ENCODE results near the gene PRMT5.

PRMT5 gene

DNA sequence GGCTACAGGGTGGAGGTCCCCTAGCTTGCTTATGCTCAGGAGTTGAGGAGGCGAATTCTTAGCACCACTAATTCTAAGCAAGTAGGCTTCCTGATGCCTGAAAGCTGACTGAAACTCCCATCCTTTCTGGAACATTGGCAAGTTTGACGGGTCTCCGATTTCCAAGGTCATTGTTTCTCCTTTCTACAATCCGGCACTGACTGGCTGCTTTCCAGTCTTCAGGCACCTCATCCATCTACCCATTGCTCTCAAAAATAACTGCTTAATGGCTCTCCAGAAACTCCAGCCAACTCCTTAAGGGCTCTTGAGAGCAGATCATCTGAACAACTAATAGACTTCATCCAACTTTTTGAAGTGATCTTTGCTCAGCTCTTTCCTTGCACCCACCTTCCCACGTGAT lies 32.8 kb downstream of the PRMT5 start:
- DNase-seq, result no peak

DNA sequence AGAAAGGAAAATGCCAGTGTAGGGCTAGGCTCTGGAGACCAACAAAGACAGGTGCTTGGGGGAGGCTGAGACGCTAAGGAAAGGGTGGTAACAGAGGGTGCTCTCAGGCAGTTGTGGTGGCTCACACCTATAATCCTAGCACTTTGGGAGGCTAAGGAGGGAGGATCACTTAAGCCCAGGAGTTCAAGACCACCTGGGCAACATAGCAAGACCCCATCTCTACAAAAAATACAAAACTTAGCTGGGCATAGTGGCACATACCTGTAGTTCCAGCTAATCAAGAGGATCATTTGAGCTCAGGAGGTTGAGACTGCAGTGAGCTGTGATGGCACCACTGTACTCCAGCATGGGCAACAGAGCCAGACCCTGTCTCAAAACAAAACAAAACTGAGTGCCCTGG lies 33.8 kb downstream of the PRMT5 start:
- DNase-seq, result no peak

DNA sequence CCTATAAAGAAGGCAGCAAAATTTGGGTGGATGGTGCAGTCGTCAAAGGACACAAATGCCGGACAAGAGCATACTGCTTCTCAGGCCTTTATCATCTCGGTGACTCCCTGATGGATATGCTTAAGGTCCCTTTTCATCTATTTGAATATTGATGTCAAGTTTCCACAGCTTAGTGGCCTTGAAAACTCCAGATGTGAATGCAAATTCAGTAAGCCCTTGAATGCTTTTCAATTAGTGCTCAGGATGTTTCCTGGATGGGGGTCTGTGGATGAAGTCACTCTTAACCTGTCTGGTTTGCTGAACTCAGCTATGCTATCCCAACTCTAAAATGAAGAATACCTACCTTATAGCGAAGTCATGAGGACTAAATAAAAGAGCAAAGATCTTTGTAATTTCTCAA lies 35.5 kb downstream of the PRMT5 start:
- DNase-seq, result no peak

DNA sequence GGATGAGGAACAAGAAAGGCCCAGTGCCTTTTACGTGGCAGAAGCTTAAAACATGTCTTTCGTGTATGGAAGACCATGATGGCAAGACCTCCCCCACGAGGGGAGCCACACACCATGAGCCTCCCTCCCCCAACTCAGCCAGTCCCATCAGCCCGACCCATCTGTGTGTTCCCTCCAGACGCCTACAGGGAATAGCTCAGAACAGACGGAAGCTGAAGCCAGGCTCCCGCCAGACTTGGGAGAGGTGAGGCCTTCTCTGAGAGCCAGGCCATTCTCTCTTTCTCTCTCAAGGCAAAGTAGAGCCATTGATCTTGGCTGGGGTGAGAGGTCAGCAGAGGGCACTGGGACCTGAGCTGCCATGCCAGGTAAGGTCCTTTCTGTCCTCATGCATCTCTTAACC lies 36.7 kb downstream of the PRMT5 start:
- DNase-seq, result no peak

DNA sequence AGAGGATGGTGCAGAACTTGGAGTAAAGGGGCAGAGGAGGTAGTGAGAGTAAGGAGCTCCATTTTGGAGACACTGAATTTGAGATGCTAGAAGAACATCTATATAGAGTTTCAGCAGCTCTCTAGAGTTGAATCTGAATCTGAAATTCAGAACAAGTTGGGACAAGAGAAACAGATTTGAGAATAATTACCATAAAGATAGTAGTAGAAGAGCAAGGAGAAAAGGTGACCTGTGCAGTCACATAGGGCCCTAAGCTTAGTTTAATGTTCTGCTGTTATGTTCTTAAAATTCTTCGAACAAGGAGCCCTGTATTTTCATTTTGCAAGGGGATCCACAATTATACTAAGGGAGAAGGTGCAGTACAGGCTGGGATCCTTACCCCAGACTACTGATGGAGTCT lies 38.8 kb downstream of the PRMT5 start:
- no peak for DNase-seq

DNA sequence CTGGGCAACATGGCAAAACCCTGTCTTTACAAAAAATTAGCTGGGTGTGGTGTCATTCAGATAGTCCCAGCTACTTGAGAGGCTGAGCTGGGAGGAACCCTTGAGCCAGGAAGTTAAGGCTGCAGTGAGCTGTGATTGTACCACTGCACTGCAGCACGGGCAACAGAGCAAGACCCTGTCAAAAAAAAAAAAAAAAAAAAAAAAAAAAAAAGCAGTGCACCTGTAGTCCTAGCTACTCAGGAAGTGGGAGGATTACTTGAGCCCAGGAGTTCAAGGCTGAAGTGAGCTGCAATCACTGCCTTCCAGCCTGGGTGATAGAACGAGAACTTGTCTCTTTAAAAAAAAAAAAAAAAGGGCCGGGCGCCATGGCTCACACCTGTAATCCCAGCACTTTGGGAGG lies 40.5 kb downstream of the PRMT5 start:
- DNase-seq, result peak; percentile 38

DNA sequence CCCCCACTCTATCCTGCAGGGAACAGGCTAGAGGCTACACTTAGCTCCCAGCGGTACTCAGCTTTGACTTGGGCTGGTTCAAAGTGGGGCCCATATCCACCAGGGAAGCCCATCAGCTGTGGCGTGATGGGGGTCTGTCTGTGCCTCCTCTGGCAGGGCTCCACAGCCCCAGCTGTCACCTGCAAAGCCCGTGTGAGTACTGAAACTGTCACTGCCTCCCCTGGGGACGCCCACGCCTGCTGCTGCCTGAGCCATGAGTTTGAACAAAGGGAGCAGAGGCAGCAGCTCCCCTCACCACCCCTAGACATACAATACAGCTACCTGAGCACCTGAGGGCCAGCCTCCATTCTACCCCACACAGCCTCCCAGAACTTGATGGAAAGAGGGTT lies 41.2 kb downstream of the PRMT5 start:
- peak; percentile 29 for DNase-seq

DNA sequence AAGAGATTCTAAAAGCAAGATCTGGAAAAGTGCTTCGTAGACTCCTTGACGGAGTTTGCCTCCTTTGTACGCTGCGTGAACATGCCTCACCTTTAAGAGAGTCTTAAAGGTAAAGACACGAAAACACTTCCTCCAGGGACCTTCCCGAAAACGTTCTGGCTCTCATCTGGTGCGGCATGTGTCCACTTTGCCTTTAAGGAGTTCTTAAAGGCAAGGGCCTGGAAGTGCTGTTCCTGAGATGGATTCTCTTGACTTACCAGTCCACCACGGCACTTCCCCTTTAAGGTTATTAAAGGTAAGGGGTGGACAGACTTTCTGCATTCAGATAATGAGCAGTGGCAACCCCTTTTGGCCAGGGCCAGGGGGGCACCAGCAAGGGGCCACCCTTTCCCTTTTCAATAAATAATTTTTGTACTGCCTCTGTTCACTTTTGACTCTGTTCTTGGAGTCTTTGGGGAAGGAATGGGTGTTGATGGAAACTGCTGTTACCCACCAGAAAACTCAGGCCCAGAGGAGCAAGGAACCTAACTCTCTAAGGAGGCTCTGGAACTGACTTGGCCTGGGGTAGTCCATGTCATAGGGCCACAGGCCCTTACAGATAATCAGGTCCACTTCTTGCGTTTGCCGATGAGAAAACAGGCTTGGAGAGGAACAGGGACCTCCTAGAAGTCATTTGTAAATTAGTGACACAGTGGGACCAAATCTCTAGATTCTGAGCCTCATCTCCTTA lies 41.8 kb downstream of the PRMT5 start:
- DNase-seq, result peak; percentile 75

DNA sequence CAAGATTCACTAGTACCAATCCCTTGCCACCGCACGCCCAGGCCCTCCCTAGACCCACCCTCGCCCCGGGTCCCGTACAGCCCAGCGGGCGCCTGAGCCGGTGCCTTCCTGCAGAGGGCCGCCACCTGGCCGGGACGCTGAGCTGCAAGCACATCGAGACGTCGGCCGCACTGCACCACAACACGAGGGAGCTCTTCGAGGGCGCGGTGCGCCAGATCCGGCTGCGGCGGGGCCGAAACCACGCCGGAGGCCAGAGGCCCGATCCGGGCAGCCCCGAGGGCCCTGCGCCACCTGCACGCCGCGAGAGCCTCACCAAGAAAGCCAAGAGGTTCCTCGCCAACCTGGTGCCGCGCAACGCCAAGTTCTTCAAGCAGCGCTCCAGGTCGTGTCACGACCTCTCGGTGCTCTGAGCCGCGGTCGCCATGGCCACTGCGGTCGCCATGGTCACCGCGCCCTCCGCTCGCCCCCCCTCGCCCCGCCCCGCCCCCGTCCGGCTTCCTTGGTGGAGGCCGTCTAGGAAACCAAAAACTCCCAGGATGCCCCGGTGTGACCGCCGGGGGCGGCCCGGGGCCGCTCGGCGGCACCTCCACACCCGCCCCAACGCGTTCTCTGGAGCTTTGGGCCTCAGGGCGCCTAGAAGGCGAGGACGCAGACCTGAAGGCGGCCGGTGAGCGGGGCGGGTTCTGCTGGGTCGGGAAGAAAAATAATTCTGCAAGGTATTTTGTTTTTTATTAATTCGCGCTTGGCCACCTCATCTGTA lies 42.5 kb downstream of the PRMT5 start:
- DNase-seq, result peak; percentile 87

DNA sequence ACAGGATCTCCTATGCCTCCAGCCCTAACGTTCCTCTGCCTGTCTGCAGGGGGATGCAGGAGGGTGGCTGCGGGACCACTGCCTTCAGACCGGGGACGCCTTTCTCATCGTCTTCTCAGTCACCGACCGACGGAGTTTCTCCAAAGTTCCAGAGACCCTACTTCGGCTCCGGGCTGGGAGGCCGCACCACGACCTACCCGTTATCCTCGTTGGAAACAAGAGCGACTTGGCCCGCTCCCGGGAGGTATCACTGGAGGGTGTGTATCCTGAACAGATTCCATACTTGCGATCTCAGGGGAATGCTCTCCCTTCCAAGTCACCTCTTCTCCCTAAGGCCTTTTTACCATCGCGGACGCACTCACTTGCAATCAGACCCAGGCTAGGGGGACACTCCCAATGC lies 43.2 kb downstream of the PRMT5 start:
- no peak for DNase-seq

DNA sequence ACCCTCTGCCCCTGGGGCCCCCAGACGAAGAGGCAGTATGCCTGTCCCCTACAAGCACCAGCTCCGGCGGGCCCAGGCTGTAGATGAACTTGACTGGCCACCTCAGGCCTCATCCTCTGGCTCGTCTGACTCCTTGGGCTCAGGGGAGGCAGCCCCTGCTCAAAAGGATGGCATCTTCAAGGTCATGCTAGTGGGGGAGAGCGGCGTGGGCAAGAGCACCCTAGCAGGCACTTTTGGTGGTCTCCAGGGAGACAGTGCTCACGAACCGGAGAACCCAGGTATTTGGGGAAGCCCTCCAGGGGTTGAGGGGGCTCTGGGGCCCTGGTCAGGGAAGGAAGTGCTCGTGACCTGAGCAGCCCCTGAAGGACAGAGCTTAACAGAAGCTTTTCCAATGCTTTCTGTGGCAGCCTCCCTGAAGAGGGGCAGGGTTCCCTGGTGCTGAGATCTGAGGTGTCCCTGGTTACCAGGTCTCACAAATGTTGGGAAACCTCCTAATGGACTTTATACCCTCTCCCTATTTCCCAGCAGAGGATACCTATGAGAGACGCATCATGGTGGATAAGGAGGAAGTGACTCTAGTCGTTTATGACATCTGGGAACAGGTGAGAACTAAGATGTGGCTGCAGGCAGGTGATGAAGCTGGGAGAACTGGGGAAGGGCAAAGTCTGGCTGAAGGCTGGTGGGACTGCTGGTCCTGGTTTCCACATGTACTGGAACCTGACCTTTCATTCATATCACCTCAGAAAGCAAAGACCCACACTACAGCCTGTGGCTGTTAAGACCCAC lies 44.2 kb downstream of the PRMT5 start:
- DNase-seq, result no peak

DNA sequence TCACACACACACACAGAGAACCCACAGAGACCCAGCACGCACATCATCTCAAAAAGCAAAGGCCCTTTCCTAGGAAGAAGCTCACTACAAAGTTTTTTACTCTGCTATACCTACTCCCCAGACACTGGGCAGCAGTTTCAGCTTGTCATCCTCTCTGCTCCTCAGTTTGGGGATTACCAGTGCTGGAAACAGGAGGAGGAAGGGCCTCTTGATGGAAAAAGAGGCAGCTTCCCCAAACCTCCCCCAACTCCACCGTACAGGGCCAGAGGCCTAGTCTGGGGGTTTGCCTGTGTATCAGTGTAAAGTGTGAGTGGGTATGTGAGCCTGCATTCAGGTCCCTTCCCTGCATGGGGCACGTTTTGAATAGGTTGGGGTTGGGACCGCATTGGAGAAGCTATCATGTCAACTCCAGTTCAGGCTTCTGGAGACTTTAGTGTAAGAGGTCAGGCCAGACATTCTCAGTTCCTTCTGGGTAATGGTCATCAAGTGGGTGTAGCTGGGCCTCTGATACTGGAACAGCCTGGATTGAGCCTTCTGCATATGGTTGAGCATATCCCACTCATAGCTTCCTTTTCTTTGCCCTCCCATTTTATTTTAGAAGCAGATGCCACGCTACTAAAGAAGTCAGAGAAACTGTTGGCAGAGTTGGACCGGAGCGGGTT lies 45.0 kb downstream of the PRMT5 start:
- DNase-seq, result no peak

DNA sequence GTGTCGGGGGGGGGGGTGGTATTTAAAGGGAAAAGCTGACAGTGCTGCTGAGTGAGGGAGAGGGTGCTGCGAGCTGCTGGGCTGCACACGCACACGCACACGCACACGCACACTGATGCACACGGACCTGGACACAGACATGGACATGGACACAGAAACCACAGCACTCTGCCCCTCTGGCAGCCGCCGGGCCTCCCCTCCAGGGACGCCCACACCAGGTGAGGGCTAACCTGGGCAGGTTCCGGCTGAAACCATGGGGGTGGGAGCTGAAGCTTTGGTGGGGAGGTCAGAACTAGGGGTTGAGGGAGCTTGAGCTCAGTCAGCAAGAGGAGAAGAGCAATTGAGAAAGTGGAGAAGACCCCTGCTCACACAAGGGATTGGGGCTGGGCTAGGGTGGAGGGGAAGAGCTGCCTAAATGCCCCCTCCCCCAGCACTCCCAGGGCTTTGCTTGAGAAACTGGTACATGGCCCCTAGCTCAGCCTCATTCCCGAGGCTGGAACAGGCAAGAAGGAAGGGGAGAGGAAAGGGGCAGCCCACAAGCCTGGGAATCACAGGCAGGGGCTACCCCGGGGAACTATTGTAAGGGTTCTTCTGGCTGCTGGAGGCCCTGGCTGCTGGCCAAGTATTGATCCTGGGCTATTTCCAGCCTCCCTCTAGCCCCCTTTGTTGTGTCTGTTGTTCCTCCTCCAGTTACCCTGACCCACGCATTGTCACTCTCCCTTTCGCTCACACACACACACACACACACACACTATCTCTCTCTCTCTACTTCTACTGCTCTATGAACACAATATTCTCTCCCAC lies 45.8 kb downstream of the PRMT5 start, which contains the start of gene REM2:
REM2 (plus strand) TSS at position 50 of the 804 bp plus-strand sequence; CDS start at position 116, 66 bp downstream.
- DNase-seq, result no peak

DNA sequence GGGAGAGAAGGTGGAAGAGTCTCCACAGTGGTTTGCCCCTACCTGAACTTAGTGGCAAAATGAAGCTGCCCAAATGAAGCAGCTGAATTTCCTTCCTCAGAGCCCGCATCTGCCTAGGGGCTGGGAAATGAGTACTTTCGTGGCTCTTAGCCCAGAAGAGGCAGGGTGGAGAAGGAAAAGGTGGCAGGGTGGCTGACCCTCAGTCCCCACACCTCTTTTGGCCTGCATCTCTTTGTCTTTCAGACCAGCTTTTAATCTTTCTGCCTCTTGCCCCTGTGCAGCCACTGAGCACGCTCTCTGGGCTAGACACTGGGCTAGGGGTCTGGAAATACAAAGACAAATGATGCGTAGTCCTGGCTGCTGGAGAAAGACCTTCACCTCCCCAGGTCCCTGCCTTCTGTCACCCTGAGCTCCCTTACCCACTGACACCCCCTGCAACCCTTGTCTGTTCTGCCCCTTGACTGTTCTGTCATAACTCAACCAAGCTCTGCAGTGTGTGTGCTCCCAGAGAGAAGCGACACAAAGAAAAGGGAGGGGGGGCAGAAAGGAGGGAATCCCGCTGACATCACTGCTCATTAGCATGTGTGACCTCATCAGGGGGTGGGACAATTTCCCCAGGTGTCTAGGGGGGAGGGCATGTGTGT lies 46.5 kb downstream of the PRMT5 start:
- DNase-seq, result peak; percentile 61

DNA sequence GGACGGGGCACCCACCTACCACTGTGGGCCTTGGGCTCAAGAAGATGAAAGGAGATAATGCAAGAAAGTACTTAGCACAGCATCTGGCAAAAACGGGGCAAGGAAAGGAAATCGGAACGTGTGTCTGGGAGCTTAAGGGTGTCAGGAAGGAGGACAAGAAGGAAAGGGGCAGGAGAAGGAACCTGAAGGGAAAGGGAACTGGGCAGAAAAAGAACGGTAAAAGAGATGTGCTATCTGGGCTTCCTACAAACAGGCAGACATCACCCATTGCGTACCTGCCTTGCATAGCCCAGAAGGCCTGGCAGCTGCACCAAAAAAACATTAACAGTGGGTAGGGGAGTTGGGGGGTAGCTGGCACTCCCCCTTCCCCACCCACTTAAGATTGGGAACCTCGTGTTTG lies 47.1 kb downstream of the PRMT5 start:
- no peak for DNase-seq

DNA sequence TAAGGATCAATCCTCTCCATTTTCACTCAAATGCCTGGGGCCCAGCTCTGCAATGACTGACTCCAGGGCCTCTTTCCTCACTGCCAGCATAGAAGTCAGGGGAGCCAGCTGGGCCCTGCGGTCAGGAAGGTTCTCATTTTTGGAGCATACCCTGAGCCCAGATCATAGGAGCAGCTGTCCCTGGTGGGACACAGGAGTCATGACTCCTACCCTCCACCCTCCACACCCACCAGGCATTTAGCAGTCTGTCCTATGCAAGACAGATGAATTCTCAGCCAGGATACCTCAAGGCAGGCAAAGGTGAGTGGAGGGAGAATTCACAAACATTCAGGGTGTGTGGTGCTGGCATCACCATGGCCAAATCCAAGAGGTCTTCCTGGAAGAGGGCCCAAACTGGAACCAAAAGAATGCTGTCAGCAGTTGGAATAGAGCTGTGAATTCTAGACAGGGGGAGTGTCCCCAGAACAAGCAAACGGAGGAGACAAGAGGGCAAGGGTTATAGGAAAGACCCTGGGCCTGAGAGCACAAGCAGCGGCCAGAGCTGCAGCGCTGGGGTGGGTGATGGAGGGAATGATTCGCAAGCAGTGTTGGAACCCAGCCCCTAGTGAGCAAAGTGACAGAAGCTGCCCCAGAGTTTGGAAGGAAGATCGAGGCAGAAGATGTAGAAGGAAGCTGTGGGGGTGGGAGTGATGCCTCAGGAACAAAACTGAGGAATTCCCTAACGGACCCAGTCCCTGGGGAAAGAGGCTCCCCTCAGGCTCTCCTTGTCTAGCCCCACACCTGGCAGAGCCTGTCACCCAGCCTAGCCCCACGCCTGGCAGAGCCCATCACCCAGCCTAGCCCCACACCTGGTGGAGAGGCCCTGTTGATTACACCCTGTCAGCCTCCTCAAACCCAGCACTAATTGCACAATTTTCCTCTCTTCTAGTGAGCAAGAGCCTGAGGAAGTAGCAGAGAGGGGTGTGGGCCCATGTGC lies 50.6 kb downstream of the PRMT5 start:
- no peak for DNase-seq

DNA sequence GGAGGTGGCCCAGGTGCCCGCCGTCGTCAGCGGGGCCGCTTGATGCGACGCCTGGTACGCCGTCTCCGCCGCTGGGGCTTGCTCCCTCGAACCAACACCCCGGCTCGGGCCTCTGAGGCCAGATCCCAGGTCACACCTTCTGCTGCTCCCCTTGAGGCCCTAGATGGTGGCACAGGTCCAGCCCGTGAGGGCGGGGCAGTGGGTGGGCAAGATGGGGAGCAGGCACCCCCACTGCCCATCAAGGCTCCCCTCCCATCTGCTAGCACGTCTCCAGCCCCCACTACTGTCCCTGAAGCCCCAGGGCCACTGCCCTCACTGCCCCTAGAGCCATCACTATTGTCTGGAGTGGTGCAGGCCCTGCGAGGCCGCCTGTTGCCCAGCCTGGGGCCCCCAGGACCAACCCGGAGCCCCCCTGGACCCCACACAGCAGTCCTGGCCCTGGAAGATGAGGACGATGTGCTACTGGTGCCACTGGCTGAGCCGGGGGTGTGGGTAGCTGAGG lies 52.1 kb downstream of the PRMT5 start:
- no peak for DNase-seq

DNA sequence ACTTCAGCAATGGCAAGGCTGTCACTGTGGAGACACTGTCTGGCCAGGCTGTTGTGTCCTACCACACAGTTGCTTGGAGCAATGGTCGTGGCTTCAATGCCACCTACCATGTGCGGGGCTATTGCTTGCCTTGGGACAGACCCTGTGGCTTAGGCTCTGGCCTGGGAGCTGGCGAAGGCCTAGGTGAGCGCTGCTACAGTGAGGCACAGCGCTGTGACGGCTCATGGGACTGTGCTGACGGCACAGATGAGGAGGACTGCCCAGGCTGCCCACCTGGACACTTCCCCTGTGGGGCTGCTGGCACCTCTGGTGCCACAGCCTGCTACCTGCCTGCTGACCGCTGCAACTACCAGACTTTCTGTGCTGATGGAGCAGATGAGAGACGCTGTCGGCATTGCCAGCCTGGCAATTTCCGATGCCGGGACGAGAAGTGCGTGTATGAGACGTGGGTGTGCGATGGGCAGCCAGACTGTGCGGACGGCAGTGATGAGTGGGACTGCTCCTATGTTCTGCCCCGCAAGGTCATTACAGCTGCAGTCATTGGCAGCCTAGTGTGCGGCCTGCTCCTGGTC lies 53.3 kb downstream of the PRMT5 start:
- DNase-seq, result no peak

DNA sequence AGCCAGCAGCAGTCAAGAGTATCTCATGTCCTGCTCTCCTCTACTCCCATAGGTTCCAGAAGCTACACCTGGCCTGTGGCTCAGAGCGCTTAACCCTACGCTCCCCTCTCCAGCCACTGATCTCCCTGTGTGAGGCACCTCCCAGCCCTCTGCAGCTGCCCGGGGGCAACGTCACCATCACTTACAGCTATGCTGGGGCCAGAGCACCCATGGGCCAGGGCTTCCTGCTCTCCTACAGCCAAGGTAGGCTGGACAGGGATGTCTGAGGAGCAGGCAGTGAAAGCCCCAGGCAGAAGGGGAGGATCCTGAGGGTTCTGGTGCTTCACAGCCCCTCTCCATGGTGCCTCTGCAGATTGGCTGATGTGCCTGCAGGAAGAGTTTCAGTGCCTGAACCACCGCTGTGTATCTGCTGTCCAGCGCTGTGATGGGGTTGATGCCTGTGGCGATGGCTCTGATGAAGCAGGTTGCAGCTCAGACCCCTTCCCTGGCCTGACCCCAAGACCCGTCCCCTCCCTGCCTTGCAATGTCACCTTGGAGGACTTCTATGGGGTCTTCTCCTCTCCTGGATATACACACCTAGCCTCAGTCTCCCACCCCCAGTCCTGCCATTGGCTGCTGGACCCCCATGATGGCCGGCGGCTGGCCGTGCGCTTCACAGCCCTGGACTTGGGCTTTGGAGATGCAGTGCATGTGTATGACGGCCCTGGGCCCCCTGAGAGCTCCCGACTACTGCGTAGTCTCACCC lies 54.0 kb downstream of the PRMT5 start:
- DNase-seq, result no peak
